SK-N-SH treated with all-trans-retinoic acid at 6 μM for 48 hours (cell line): ENCODE data around the gene ZNF552.
"Not testable (repeated sequence)": the region's sequence is repeated elsewhere in the genome, so short reads cannot be mapped to it uniquely, and the experiment has no call there.

Experiments used
- ATAC-seq: fragments of 200-7000 bp; cut with Tn5 transposase; 3 replicates; pipeline ENCODE4 v1.9.1; 2020; ENCODE audit warnings: mild to moderate bottlenecking, moderate library complexity
- ARNTL ChIP-seq: fragments of 450-650 bp; formaldehyde crosslinking; IDR thresholded peaks from 2 replicates; pipeline ENCODE4 v1.5.0; 2020; ENCODE audit warnings: low read depth, mild to moderate bottlenecking, moderate library complexity, borderline replicate concordance
- BACH2 ChIP-seq: fragments of 250-450 bp; sonication (Bioruptor Pico); IDR thresholded peaks from 2 replicates; pipeline ENCODE4 v1.9.0; 2021; ENCODE audit warnings: mild to moderate bottlenecking, borderline replicate concordance
- CSDC2 ChIP-seq: fragments of 250-450 bp; sonication (Bioruptor Pico); IDR thresholded peaks from 2 replicates; pipeline ENCODE4 v1.5.0; 2020; ENCODE audit warnings: mild to moderate bottlenecking, moderate library complexity
- ESRRG ChIP-seq: fragments of 250-450 bp; sonication (Bioruptor Pico); IDR thresholded peaks from 2 replicates; pipeline ENCODE4 v1.6.1; 2021; ENCODE audit warnings: mild to moderate bottlenecking
- GLIS3 ChIP-seq: fragments of 250-450 bp; sonication (Bioruptor Pico); IDR thresholded peaks from 2 replicates; pipeline ENCODE4 v1.5.0; 2020; ENCODE audit warnings: mild to moderate bottlenecking, moderate library complexity
- ISL1 ChIP-seq: fragments of 250-450 bp; sonication (Bioruptor Pico); IDR thresholded peaks from 2 replicates; pipeline ENCODE4 v2.1.2; 2022; ENCODE audit warnings: mild to moderate bottlenecking, moderate library complexity
- OSR1 ChIP-seq: fragments of 250-450 bp; sonication (Bioruptor Pico); IDR thresholded peaks from 2 replicates; pipeline ENCODE4 v1.8.0; 2022; ENCODE audit warnings: moderate library complexity, mild to moderate bottlenecking, inconsistent platforms
- PPARA ChIP-seq: fragments of 250-450 bp; sonication (Bioruptor Pico); IDR thresholded peaks from 2 replicates; pipeline ENCODE4 v1.5.0; 2020; ENCODE audit warnings: mild to moderate bottlenecking, borderline replicate concordance
- SNAI2 ChIP-seq: fragments of 250-450 bp; sonication (Bioruptor Pico); IDR thresholded peaks from 2 replicates; pipeline ENCODE4 v1.5.0; 2020; ENCODE audit warnings: mild to moderate bottlenecking, moderate library complexity
- TCF4 ChIP-seq: fragments of 250-450 bp; sonication (Bioruptor Pico); IDR thresholded peaks from 2 replicates; pipeline ENCODE4 v1.8.0; 2021; ENCODE audit warnings: mild to moderate bottlenecking, moderate library complexity, borderline replicate concordance
- TOX ChIP-seq: fragments of 250-450 bp; sonication (Bioruptor Pico); IDR thresholded peaks from 2 replicates; pipeline ENCODE4 v1.8.0; 2021; ENCODE audit warnings: mild to moderate bottlenecking, moderate library complexity, borderline replicate concordance
- ZC3H10 ChIP-seq: fragments of 250-450 bp; sonication (Bioruptor Pico); IDR thresholded peaks from 2 replicates; pipeline ENCODE4 v1.5.1; 2021; ENCODE audit warnings: mild to moderate bottlenecking, moderate library complexity
- ZFP30 ChIP-seq: fragments of 450-650 bp; formaldehyde crosslinking; IDR thresholded peaks from 2 replicates; pipeline ENCODE4 v1.5.0; 2022; ENCODE audit warnings: mild to moderate bottlenecking, moderate library complexity
- ZNF565 ChIP-seq: fragments of 450-650 bp; formaldehyde crosslinking; conservative IDR thresholded peaks from 2 replicates; pipeline ENCODE4 v1.5.0; 2020; ENCODE audit warnings: low read depth, mild to moderate bottlenecking, moderate library complexity
- ZNF70 ChIP-seq: fragments of 450-650 bp; formaldehyde crosslinking; IDR thresholded peaks from 2 replicates; pipeline ENCODE4 v1.5.0; 2020; ENCODE audit warnings: mild to moderate bottlenecking, moderate library complexity
- ZNF8 ChIP-seq: fragments of 450-650 bp; formaldehyde crosslinking; IDR thresholded peaks from 2 replicates; pipeline ENCODE4 v1.5.0; 2020; ENCODE audit warnings: mild to moderate bottlenecking, moderate library complexity
- TF ChIP-seq, protein P1 (sequence below): fragments of 250-450 bp; sonication (Bioruptor Pico); IDR thresholded peaks from 2 replicates; pipeline ENCODE4 v1.8.0; 2021; ENCODE audit warnings: low read depth, mild to moderate bottlenecking, moderate library complexity, borderline replicate concordance
- TF ChIP-seq, protein P2 (sequence below): fragments of 250-450 bp; sonication (Bioruptor Pico); IDR thresholded peaks from 2 replicates; pipeline ENCODE4 v1.5.1; 2021; ENCODE audit warnings: mild to moderate bottlenecking, moderate library complexity
- TF ChIP-seq, protein P3 (sequence below): fragments of 250-450 bp; sonication (Bioruptor Pico); IDR thresholded peaks from 2 replicates; pipeline ENCODE4 v1.5.1; 2020; ENCODE audit warnings: low read depth, mild to moderate bottlenecking, moderate library complexity
- TF ChIP-seq, protein P4 (sequence below): fragments of 250-450 bp; sonication (Bioruptor Pico); IDR thresholded peaks from 2 replicates; pipeline ENCODE4 v1.5.0; 2020; ENCODE audit warnings: mild to moderate bottlenecking, moderate library complexity
- TF ChIP-seq, protein P5 (sequence below): fragments of 250-450 bp; sonication (Bioruptor Pico); IDR thresholded peaks from 2 replicates; pipeline ENCODE4 v1.8.0; 2020; ENCODE audit warnings: mild to moderate bottlenecking, moderate library complexity, borderline replicate concordance

ZNF552 gene

DNA sequence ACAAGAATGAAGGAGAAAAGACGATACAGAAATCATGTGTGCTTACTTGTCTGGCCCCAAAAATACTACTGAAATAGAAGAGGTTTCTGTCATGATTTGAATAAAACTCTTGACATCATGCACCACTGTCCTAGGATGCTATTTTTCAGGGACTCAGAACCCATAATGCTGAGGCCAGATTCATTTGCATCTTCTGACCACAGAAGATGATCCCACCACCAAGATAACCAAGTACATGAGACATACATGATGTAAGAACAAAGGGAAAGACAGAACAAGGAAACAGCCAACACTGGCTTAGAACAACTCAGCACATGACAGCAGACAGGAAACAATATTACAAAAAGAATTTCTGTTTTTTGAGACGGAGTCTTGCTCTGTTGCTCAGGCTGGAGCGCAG lies 2.5 kb downstream of the ZNF552 start:
- TF ChIP-seq ISL1 (CRISPR knock-in tag) (no peak), PPARA (CRISPR knock-in tag) (no peak), ZC3H10 (CRISPR knock-in tag) (no peak), SNAI2 (CRISPR knock-in tag) (no peak), BACH2 (CRISPR knock-in tag) (no peak), TOX (CRISPR knock-in tag) (no peak), CSDC2 (no peak), TCF4 (CRISPR knock-in tag) (no peak), GLIS3 (CRISPR knock-in tag) (no peak), ZNF565 (CRISPR knock-in tag) (no peak), ZFP30 (CRISPR knock-in tag) (no peak), ZNF70 (CRISPR knock-in tag) (no peak), ESRRG (no peak), ARNTL (CRISPR knock-in tag) (no peak)
- TF ChIP-seq, protein P1, sequence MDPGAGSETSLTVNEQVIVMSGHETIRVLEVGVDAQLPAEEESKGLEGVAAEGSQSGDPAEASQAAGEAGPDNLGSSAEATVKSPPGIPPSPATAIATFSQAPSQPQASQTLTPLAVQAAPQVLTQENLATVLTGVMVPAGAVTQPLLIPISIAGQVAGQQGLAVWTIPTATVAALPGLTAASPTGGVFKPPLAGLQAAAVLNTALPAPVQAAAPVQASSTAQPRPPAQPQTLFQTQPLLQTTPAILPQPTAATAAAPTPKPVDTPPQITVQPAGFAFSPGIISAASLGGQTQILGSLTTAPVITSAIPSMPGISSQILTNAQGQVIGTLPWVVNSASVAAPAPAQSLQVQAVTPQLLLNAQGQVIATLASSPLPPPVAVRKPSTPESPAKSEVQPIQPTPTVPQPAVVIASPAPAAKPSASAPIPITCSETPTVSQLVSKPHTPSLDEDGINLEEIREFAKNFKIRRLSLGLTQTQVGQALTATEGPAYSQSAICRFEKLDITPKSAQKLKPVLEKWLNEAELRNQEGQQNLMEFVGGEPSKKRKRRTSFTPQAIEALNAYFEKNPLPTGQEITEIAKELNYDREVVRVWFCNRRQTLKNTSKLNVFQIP (CRISPR knock-in tag): no peak
- TF ChIP-seq, protein P2, sequence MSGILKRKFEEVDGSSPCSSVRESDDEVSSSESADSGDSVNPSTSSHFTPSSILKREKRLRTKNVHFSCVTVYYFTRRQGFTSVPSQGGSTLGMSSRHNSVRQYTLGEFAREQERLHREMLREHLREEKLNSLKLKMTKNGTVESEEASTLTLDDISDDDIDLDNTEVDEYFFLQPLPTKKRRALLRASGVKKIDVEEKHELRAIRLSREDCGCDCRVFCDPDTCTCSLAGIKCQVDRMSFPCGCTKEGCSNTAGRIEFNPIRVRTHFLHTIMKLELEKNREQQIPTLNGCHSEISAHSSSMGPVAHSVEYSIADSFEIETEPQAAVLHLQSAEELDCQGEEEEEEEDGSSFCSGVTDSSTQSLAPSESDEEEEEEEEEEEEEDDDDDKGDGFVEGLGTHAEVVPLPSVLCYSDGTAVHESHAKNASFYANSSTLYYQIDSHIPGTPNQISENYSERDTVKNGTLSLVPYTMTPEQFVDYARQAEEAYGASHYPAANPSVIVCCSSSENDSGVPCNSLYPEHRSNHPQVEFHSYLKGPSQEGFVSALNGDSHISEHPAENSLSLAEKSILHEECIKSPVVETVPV: no peak
- TF ChIP-seq, protein P3, sequence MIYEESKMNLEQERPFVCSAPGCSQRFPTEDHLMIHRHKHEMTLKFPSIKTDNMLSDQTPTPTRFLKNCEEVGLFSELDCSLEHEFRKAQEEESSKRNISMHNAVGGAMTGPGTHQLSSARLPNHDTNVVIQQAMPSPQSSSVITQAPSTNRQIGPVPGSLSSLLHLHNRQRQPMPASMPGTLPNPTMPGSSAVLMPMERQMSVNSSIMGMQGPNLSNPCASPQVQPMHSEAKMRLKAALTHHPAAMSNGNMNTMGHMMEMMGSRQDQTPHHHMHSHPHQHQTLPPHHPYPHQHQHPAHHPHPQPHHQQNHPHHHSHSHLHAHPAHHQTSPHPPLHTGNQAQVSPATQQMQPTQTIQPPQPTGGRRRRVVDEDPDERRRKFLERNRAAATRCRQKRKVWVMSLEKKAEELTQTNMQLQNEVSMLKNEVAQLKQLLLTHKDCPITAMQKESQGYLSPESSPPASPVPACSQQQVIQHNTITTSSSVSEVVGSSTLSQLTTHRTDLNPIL: no peak
- TF ChIP-seq, protein P4, sequence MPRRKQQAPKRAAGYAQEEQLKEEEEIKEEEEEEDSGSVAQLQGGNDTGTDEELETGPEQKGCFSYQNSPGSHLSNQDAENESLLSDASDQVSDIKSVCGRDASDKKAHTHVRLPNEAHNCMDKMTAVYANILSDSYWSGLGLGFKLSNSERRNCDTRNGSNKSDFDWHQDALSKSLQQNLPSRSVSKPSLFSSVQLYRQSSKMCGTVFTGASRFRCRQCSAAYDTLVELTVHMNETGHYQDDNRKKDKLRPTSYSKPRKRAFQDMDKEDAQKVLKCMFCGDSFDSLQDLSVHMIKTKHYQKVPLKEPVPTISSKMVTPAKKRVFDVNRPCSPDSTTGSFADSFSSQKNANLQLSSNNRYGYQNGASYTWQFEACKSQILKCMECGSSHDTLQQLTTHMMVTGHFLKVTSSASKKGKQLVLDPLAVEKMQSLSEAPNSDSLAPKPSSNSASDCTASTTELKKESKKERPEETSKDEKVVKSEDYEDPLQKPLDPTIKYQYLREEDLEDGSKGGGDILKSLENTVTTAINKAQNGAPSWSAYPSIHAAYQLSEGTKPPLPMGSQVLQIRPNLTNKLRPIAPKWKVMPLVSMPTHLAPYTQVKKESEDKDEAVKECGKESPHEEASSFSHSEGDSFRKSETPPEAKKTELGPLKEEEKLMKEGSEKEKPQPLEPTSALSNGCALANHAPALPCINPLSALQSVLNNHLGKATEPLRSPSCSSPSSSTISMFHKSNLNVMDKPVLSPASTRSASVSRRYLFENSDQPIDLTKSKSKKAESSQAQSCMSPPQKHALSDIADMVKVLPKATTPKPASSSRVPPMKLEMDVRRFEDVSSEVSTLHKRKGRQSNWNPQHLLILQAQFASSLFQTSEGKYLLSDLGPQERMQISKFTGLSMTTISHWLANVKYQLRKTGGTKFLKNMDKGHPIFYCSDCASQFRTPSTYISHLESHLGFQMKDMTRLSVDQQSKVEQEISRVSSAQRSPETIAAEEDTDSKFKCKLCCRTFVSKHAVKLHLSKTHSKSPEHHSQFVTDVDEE (CRISPR knock-in tag): no peak
- TF ChIP-seq, all 23 proteins: peak for 0
- ATAC-seq: no peak

DNA sequence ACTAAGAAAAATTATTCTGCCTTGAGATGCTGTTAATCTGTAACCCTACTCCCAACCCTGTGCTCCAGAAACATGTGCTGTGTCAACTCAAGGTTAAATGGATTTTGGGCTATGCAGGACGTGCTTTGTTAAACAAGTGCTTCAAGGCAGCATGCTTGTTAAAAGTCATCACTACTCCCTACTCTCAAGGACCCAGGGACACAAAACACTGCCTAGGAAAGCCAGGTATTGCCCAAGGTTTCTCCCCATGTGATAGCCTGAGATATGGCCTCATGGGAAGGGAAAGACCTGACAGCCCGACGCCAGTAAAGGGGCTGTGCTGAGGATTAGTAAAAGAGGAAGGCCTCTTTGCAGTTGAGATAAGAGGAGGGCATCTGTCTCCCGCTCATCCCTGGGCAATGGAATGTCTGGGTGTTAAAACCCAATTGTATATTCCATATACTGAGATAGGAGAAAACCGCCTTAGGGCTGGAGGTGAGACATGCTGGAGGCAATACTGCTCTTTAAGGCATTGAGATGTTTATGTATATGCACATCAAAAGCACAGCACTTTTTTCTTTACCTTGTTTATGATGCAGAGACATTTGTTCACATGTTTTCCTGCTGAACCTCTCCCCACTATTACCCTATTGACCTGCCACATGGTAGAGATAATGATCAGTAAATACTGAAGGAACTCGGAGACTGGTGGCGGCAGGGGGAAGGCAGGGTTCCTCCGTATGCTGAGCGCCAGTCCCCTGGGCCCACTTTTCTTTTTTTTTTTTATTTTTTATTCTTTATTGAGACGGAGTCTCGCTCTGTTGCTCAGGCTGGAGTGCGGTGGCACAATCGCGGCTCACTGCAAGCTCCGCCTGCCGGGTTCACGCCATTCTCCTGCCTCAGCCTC lies 4.1 kb downstream of the ZNF552 start:
- not testable (repeated sequence) for ATAC-seq

DNA sequence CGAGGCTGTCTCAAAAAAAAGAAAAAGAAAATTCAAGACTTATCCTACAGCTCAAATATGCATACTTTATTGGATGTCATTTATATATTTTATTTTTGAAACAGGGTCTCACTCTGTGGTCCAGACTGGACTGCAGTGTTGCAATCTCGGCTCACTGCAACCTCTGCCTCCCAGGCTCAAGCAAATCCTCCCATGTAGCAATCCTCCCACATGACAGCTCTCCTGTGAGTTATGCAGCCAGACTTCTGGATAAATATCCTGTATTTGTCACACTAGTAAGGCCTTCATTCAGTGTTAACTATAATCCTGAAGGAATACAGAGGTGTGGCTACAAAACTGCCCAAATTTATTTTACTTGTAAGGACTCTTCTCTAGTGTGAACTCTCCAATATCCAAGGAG lies 7.2 kb downstream of the ZNF552 start:
- TF ChIP-seq TOX (CRISPR knock-in tag) (no peak), ZC3H10 (CRISPR knock-in tag) (no peak), ZNF565 (CRISPR knock-in tag) (no peak), ZNF8 (CRISPR knock-in tag) (no peak), OSR1 (CRISPR knock-in tag) (no peak), BACH2 (CRISPR knock-in tag) (no peak), GLIS3 (CRISPR knock-in tag) (no peak), TCF4 (CRISPR knock-in tag) (no peak)
- TF ChIP-seq, protein P5, sequence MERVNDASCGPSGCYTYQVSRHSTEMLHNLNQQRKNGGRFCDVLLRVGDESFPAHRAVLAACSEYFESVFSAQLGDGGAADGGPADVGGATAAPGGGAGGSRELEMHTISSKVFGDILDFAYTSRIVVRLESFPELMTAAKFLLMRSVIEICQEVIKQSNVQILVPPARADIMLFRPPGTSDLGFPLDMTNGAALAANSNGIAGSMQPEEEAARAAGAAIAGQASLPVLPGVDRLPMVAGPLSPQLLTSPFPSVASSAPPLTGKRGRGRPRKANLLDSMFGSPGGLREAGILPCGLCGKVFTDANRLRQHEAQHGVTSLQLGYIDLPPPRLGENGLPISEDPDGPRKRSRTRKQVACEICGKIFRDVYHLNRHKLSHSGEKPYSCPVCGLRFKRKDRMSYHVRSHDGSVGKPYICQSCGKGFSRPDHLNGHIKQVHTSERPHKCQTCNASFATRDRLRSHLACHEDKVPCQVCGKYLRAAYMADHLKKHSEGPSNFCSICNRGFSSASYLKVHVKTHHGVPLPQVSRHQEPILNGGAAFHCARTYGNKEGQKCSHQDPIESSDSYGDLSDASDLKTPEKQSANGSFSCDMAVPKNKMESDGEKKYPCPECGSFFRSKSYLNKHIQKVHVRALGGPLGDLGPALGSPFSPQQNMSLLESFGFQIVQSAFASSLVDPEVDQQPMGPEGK (CRISPR knock-in tag): no peak
- TF ChIP-seq, protein P2: no peak
- ATAC-seq: no peak
